GM12878 (cell line): ENCODE results near the gene KCNJ3.

Source experiments
- NR2C2 ChIP-seq: IDR thresholded peaks from 2 replicates; pipeline ENCODE4 v1.6.1; 2011; ENCODE audit warnings: borderline replicate concordance, low read depth; ENCODE audit not compliant: control insufficient read depth, insufficient read length
- NR2F1 ChIP-seq: fragments of 450-650 bp; conservative IDR thresholded peaks from 2 replicates; pipeline ENCODE4 v1.6.1; 2017; ENCODE audit warnings: mild to moderate bottlenecking
- POLR2AphosphoS5 ChIP-seq: IDR thresholded peaks from 2 replicates; pipeline ENCODE4 v1.6.1; 2011; ENCODE audit warnings: mild to moderate bottlenecking, low read length, inconsistent platforms
- RCOR1 ChIP-seq: conservative IDR thresholded peaks from 2 replicates; pipeline ENCODE4 v1.6.1; 2012; ENCODE audit warnings: low read depth, low read length, improper control_type of control experiment
- SMC3 ChIP-seq: IDR thresholded peaks from 2 replicates; pipeline ENCODE4 v1.6.1; 2011; ENCODE audit warnings: low read length, improper control_type of control experiment, borderline replicate concordance
- TCF7 ChIP-seq: IDR thresholded peaks from 2 replicates; pipeline ENCODE4 v1.6.1; 2014; ENCODE audit warnings: antibody characterized with exemption, borderline replicate concordance
- ZBTB33 ChIP-seq: fragments of 450-650 bp; IDR thresholded peaks from 2 replicates; pipeline ENCODE4 v1.6.1; 2017; ENCODE audit warnings: mild to moderate bottlenecking
- ZNF24 ChIP-seq: fragments of 450-650 bp; IDR thresholded peaks from 2 replicates; pipeline ENCODE4 v1.6.1; 2017; ENCODE audit warnings: antibody characterized with exemption, mild to moderate bottlenecking
- TF ChIP-seq, protein P1 (sequence below), 3 experiments: IDR thresholded peaks in 2 of 3; conservative IDR thresholded peaks in 1 of 3; 2 replicates each; pipeline ENCODE4 v1.5.1; 2011; ENCODE audit warnings: low read depth in 3 of 3, low read length in 3 of 3, mild to moderate bottlenecking in 3 of 3, control low read depth in 2 of 3, moderate library complexity in 2 of 3, inconsistent platforms in 1 of 3, mixed read lengths in 1 of 3; ENCODE audit not compliant: control insufficient read depth in 2 of 3, insufficient read depth in 1 of 3; ENCODE audit errors: extremely low read depth in 1 of 3

DNA sequence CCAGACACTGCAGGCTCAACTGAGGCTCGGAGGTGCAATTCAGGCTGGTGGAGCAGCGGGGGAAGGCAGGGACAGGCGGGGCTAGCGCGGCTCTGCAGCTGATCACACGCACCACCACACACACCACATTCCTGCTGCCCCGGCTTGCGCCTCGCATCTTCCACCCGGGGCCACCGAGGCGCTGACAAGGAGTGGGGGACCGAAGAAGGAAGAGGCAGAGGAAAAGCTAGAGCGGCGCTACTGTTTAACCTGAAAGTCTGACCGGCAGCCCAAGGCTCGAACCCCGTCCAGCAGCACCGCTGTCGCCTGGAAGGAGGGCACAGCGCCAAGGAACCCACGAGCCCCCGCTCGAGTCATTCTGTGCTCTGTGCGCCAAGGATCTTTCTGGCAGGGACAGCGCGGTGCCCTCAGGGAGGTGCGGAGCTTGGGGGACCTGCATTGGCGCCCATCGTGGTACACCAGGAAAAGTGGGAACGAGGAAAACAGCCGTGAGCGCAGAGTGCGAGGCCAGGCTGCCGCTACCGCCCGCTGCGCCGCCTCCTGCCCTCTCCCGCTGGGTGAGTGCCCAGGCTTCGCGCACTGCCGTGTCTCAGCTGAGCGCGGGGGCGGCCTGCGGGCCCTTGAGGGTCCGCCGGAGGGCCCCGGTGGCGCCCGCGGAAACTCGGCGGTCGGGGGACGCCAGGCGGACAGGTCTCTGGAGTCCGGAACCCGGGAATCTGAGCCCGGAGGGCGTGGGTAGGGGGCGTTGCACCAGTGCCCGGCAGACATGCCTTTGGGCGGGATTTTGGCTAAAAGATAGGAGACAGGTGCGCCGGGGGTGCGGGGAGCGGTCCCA is 860 bp upstream of the KCNJ3 start:
- no peak for TF ChIP-seq ZBTB33
- no peak for TF ChIP-seq POLR2AphosphoS5
- TF ChIP-seq, protein P1, sequence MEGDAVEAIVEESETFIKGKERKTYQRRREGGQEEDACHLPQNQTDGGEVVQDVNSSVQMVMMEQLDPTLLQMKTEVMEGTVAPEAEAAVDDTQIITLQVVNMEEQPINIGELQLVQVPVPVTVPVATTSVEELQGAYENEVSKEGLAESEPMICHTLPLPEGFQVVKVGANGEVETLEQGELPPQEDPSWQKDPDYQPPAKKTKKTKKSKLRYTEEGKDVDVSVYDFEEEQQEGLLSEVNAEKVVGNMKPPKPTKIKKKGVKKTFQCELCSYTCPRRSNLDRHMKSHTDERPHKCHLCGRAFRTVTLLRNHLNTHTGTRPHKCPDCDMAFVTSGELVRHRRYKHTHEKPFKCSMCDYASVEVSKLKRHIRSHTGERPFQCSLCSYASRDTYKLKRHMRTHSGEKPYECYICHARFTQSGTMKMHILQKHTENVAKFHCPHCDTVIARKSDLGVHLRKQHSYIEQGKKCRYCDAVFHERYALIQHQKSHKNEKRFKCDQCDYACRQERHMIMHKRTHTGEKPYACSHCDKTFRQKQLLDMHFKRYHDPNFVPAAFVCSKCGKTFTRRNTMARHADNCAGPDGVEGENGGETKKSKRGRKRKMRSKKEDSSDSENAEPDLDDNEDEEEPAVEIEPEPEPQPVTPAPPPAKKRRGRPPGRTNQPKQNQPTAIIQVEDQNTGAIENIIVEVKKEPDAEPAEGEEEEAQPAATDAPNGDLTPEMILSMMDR (IDR thresholded peaks at IDR 0.05 in 2 of 3, conservative IDR thresholded peaks at IDR 0.05 in 1 of 3; ENCODE audit: control insufficient read depth in 2 of 3, extremely low read depth in 1 of 3, insufficient read depth in 1 of 3, low read depth in 3 of 3, low read length in 3 of 3), result no peak
- TF ChIP-seq ZNF24, result no peak
- no peak for TF ChIP-seq RCOR1
- no peak for TF ChIP-seq NR2C2
- no peak for TF ChIP-seq SMC3
- TF ChIP-seq NR2F1, result no peak
- no peak for TF ChIP-seq TCF7
